ENCODE results near the gene TTBK1.

Gene TTBK1

GRCh38 chr6:43255408-43256054 lies 12.2 kb downstream of the TTBK1 start:
- DNase-seq (ENCODE audit: low spot score): no peak

- no peak for DNase-seq (ENCODE audit: low spot score)
Observed at GRCh38 chr6:43256670-43257366, 13.5 kb downstream of the TTBK1 start.

GRCh38 chr6:43257367-43258145 lies 14.3 kb downstream of the TTBK1 start:
- DNase-seq (ENCODE audit: low spot score): no peak

- no peak for DNase-seq (ENCODE audit: low spot score)
Observed at GRCh38 chr6:43258180-43258579, 14.9 kb downstream of the TTBK1 start.

GRCh38 chr6:43258807-43259686 lies 15.8 kb downstream of the TTBK1 start:
- no peak for DNase-seq (ENCODE audit: low spot score)

GRCh38 chr6:43260791-43261190 lies 17.5 kb downstream of the TTBK1 start:
- DNase-seq (ENCODE audit: low spot score): no peak

GRCh38 chr6:43261198-43261597 lies 17.9 kb downstream of the TTBK1 start:
- no peak for DNase-seq (ENCODE audit: low spot score)

GRCh38 chr6:43262000-43262779 lies 18.9 kb downstream of the TTBK1 start:
- DNase-seq (ENCODE audit: low spot score): no peak

- DNase-seq (ENCODE audit: low spot score): no peak
Observed at GRCh38 chr6:43262780-43263313, 19.6 kb downstream of the TTBK1 start.

GRCh38 chr6:43263314-43264178 lies 20.3 kb downstream of the TTBK1 start:
- DNase-seq (ENCODE audit: low spot score): peak; percentile 76

GRCh38 chr6:43264599-43265145 lies 21.4 kb downstream of the TTBK1 start:
- no peak for DNase-seq (ENCODE audit: low spot score)

GRCh38 chr6:43265564-43265963 lies 22.3 kb downstream of the TTBK1 start:
- no peak for DNase-seq (ENCODE audit: low spot score)

GRCh38 chr6:43267619-43268354 lies 24.5 kb downstream of the TTBK1 start:
- no peak for DNase-seq (ENCODE audit: low spot score)

GRCh38 chr6:43268355-43268700 lies 25.0 kb downstream of the TTBK1 start:
- DNase-seq (ENCODE audit: low spot score): no peak

GRCh38 chr6:43268782-43269272 lies 25.5 kb downstream of the TTBK1 start:
- no peak for DNase-seq (ENCODE audit: low spot score)

GRCh38 chr6:43269273-43270007 lies 26.2 kb downstream of the TTBK1 start:
- DNase-seq (ENCODE audit: low spot score): peak; percentile 37

- DNase-seq (ENCODE audit: low spot score): no peak
Observed at GRCh38 chr6:43271103-43271815, 28.0 kb downstream of the TTBK1 start.

GRCh38 chr6:43271944-43272343 lies 28.7 kb downstream of the TTBK1 start:
- DNase-seq (ENCODE audit: low spot score): no peak
